Gastroesophageal sphincter (tissue), 3 donors: ENCODE data around the gene MCTP1.

ENCODE experiments used
- POLR2A ChIP-seq, 2 donors: fragments of 450-650 bp; IDR thresholded peaks; one replicate each; pipeline ENCODE4 v1.6.1; 2017; ENCODE audit warnings: antibody characterized with exemption in 2 of 2, mild to moderate bottlenecking in 2 of 2, moderate library complexity in 1 of 2
- TF ChIP-seq, protein P1 (sequence below), 4 experiments: fragments of 200-600 bp in 2 of 4; fragments of 450-650 bp in 2 of 4; sonication (generic) in 1 of 4; IDR thresholded peaks; one replicate each; pipeline ENCODE4 v1.5.1; 2017 to 2019; ENCODE audit warnings: antibody characterized with exemption in 4 of 4, mild to moderate bottlenecking in 2 of 4, moderate library complexity in 2 of 4

DNA sequence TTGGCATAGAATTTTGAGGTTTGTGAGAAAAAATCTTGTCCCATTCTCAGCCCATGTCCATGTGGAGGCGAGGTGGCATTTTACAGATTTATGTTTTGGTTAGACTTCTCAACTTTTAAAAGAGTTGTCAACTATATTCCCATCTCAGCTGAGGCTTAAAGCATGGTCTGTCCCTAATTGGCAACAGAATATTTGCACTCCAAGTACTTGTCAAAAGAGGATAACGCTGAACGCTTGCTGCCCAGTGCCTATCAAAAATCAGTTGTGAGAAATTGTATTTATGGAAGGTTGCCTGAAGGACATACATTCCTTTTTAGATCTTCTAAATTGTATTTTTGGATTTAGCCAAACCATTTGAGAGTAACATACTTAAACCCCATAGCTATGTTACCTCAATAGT, 464.4 kb downstream of the MCTP1 start:
- no peak for TF ChIP-seq POLR2A (IDR thresholded peaks at IDR 0.05)
- TF ChIP-seq, protein P1, sequence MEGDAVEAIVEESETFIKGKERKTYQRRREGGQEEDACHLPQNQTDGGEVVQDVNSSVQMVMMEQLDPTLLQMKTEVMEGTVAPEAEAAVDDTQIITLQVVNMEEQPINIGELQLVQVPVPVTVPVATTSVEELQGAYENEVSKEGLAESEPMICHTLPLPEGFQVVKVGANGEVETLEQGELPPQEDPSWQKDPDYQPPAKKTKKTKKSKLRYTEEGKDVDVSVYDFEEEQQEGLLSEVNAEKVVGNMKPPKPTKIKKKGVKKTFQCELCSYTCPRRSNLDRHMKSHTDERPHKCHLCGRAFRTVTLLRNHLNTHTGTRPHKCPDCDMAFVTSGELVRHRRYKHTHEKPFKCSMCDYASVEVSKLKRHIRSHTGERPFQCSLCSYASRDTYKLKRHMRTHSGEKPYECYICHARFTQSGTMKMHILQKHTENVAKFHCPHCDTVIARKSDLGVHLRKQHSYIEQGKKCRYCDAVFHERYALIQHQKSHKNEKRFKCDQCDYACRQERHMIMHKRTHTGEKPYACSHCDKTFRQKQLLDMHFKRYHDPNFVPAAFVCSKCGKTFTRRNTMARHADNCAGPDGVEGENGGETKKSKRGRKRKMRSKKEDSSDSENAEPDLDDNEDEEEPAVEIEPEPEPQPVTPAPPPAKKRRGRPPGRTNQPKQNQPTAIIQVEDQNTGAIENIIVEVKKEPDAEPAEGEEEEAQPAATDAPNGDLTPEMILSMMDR (IDR thresholded peaks at IDR 0.05): no peak
